Nephron (organoid): Measurements from ENCODE around the gene ARSG.
"Not testable (repeated sequence)": the region's sequence is repeated elsewhere in the genome, so short reads cannot be mapped to it uniquely, and the experiment has no call there.

Experiments
- H3K27ac Mint-ChIP-seq, 3 experiments: 2 replicates each; pipeline ENCODE4 v1.8.0; 2020; ENCODE audit warnings: mixed read lengths in 3 of 3, mild to moderate bottlenecking in 2 of 3, moderate library complexity in 1 of 3
- H3K27me3 Mint-ChIP-seq: 2 replicates; pipeline ENCODE4 v1.8.0; 2021; ENCODE audit warnings: low read depth, mild to moderate bottlenecking, moderate library complexity, mixed read lengths
- H3K36me3 Mint-ChIP-seq: 2 replicates; pipeline ENCODE4 v1.8.0; 2020; ENCODE audit warnings: low read depth, mixed read lengths
- H3K4me1 Mint-ChIP-seq: 2 replicates; pipeline ENCODE4 v1.8.0; 2020; ENCODE audit warnings: mixed read lengths
- H3K4me3 Mint-ChIP-seq, 3 experiments: 2 replicates each; pipeline ENCODE4 v1.8.0; 2020; ENCODE audit warnings: mild to moderate bottlenecking in 3 of 3, mixed read lengths in 3 of 3, moderate library complexity in 2 of 3
- H3K9me3 Mint-ChIP-seq: 2 replicates; pipeline ENCODE4 v1.8.0; 2020; ENCODE audit warnings: mixed read lengths
- CTCF ChIP-seq, 3 experiments: fragments of 200-600 bp; sonication (generic); IDR thresholded peaks; one replicate each; pipeline ENCODE4 v1.5.0; 2021; ENCODE audit warnings: antibody characterized with exemption in 3 of 3; ENCODE audit not compliant: unreplicated experiment in 3 of 3

Gene ARSG

GRCh38 chr17:68249354-68249765 is 41.9 kb upstream of the ARSG start:
- Mint-ChIP-seq H3K36me3 (peaks cover 18% of the 10 kb centered on the region), H3K4me3 (peak overlapping the region; percentile 82 to 95 (median 88)), H3K9me3 (no peaks in the 10 kb centered on the region), H3K27ac (no peak overlapping the region), H3K4me1 (peaks cover 14% of the 10 kb centered on the region), H3K27me3 (no peaks in the 10 kb centered on the region)
- no peak for TF ChIP-seq CTCF (IDR thresholded peaks at IDR 0.05; ENCODE audit: unreplicated experiment in 3 of 3)

- not testable (repeated sequence) for H3K27ac Mint-ChIP-seq, H3K9me3 Mint-ChIP-seq, H3K27me3 Mint-ChIP-seq, H3K4me3 Mint-ChIP-seq
- Mint-ChIP-seq H3K4me1 (peaks cover 16% of the 10 kb centered on the region), H3K36me3 (peaks cover 40% of the 10 kb centered on the region)
These were observed 37.9 kb upstream of the ARSG start for GRCh38 chr17:68253426-68253825.

- H3K9me3 Mint-ChIP-seq, result no peaks in the 10 kb centered on the region
- peaks cover 25% of the 10 kb centered on the region for H3K4me1 Mint-ChIP-seq
- H3K27me3 Mint-ChIP-seq, result no peaks in the 10 kb centered on the region
- peaks cover 40% of the 10 kb centered on the region for H3K36me3 Mint-ChIP-seq
- no peak for TF ChIP-seq CTCF (IDR thresholded peaks at IDR 0.05; ENCODE audit: unreplicated experiment in 3 of 3)
- H3K27ac Mint-ChIP-seq, result no peak overlapping the region
- no peak overlapping the region for H3K4me3 Mint-ChIP-seq
These were observed 36.1 kb upstream of the ARSG start for GRCh38 chr17:68255151-68255550.

- H3K4me3 Mint-ChIP-seq, result no peak overlapping the region
- no peak for TF ChIP-seq CTCF (IDR thresholded peaks at IDR 0.05; ENCODE audit: unreplicated experiment in 3 of 3)
- no peaks in the 10 kb centered on the region for H3K9me3 Mint-ChIP-seq
- peaks cover 30% of the 10 kb centered on the region for H3K4me1 Mint-ChIP-seq
- H3K27me3 Mint-ChIP-seq, result no peaks in the 10 kb centered on the region
- H3K36me3 Mint-ChIP-seq, result peaks cover 40% of the 10 kb centered on the region
- no peak overlapping the region for H3K27ac Mint-ChIP-seq
These were observed 35.4 kb upstream of the ARSG start for GRCh38 chr17:68255731-68256538.

GRCh38 chr17:68256701-68257100 is 34.6 kb upstream of the ARSG start:
- Mint-ChIP-seq H3K36me3 (peaks cover 40% of the 10 kb centered on the region), H3K4me1 (peaks cover 31% of the 10 kb centered on the region)
- not testable (repeated sequence) for H3K9me3 Mint-ChIP-seq, H3K27me3 Mint-ChIP-seq, H3K4me3 Mint-ChIP-seq, H3K27ac Mint-ChIP-seq

- no peaks in the 10 kb centered on the region for H3K27me3 Mint-ChIP-seq
- H3K4me1 Mint-ChIP-seq, result peaks cover 38% of the 10 kb centered on the region
- H3K4me3 Mint-ChIP-seq, result no peak overlapping the region
- peak overlapping the region in 2 of 3 experiments; percentile 45 to 72 for H3K27ac Mint-ChIP-seq
- H3K36me3 Mint-ChIP-seq, result peaks cover 32% of the 10 kb centered on the region
- no peak for TF ChIP-seq CTCF (IDR thresholded peaks at IDR 0.05; ENCODE audit: unreplicated experiment in 3 of 3)
- H3K9me3 Mint-ChIP-seq, result no peaks in the 10 kb centered on the region
These were observed 33.4 kb upstream of the ARSG start for GRCh38 chr17:68257934-68258333.

- Mint-ChIP-seq H3K27ac (peak overlapping the region; percentile 62 to 88 (median 72)), H3K4me3 (peak overlapping the region; percentile 43 to 75 (median 47)), H3K36me3 (peaks cover 24% of the 10 kb centered on the region), H3K4me1 (peaks cover 40% of the 10 kb centered on the region)
- not testable (repeated sequence) for H3K9me3 Mint-ChIP-seq, H3K27me3 Mint-ChIP-seq
These were observed 32.2 kb upstream of the ARSG start for GRCh38 chr17:68258890-68259647.

- Mint-ChIP-seq H3K4me1 (peaks cover 40% of the 10 kb centered on the region), H3K36me3 (peaks cover 21% of the 10 kb centered on the region), H3K4me3 (peak overlapping the region; percentile 28 to 56 (median 47)), H3K27ac (peak overlapping the region; percentile 59 to 84 (median 62))
- H3K27me3 Mint-ChIP-seq, H3K9me3 Mint-ChIP-seq: not testable (repeated sequence)
These were observed 31.7 kb upstream of the ARSG start for GRCh38 chr17:68259648-68259951.
